ENCODE results near the gene PRICKLE2. TPM values are rescaled to one million over a fixed set of nuclear protein-coding genes. Genes with fewer than 3 reads are reported as not detected.

The PRICKLE2 gene
- total RNA-seq, 1 donor from 2014 or later: 84.4 TPM

DNA sequence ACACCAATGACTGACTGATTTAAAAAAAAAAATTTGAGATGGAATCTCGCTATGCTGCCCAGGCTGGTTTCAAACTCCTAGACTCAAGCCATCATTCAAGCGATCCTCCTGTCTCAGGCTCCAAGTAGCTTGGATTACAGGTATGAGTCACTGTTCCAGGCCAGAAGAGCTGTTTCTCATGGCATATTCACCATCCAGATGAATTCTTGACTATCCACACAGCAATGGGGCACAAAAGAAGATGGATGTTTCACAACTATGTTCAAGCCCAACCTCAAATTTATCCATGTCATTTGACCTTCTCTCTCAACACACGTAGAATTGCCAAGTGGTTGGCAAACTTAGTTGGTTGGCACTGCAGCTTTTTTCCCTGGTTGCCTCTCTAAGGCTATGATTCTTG lies 40.6 kb downstream of the PRICKLE2 start:
- H3K27me3 ChIP-seq (ENCODE audit: insufficient read depth, low read length): no peaks in the 10 kb centered on the region
- FAIRE-seq (no peak), DNase-seq (ENCODE audit: low read depth) (peak; percentile 65)
- peak overlapping the region; percentile 95 for H3K27ac ChIP-seq (ENCODE audit: low read depth, low read length)
- no peak overlapping the region for H3K4me2 ChIP-seq (ENCODE audit: low read length)
- H3K4me3 Mint-ChIP-seq (ENCODE audit: unreplicated experiment): no peak overlapping the region
- H3K79me2 ChIP-seq (ENCODE audit: insufficient read depth, low read length): peaks cover 78% of the 10 kb centered on the region
- H3K4me3 ChIP-seq (ENCODE audit: insufficient read depth, low read depth, low read length): no peak overlapping the region
- H3K36me3 Mint-ChIP-seq (ENCODE audit: low read depth, unreplicated experiment): peaks cover 14% of the 10 kb centered on the region
- no peak overlapping the region for H3K27ac Mint-ChIP-seq (ENCODE audit: unreplicated experiment)
- no peaks in the 10 kb centered on the region for H3K9me3 Mint-ChIP-seq (ENCODE audit: unreplicated experiment)
- H3K9ac ChIP-seq (ENCODE audit: low read length): no peak overlapping the region
- no peaks in the 10 kb centered on the region for H4K20me1 ChIP-seq (ENCODE audit: insufficient read depth, low read length)
- H3K36me3 ChIP-seq (ENCODE audit: insufficient read depth, low read length): peaks cover 3% of the 10 kb centered on the region
- no peak overlapping the region for H2AFZ ChIP-seq (ENCODE audit: low read depth, low read length)
- no peaks in the 10 kb centered on the region for H3K9me3 ChIP-seq (ENCODE audit: insufficient read depth, low read depth, low read length)
- peaks cover 69% of the 10 kb centered on the region for H3K4me1 Mint-ChIP-seq (ENCODE audit: low read depth, unreplicated experiment)
- no peaks in the 10 kb centered on the region for H3K27me3 Mint-ChIP-seq (ENCODE audit: low read depth, unreplicated experiment)
- TF ChIP-seq, protein P1, sequence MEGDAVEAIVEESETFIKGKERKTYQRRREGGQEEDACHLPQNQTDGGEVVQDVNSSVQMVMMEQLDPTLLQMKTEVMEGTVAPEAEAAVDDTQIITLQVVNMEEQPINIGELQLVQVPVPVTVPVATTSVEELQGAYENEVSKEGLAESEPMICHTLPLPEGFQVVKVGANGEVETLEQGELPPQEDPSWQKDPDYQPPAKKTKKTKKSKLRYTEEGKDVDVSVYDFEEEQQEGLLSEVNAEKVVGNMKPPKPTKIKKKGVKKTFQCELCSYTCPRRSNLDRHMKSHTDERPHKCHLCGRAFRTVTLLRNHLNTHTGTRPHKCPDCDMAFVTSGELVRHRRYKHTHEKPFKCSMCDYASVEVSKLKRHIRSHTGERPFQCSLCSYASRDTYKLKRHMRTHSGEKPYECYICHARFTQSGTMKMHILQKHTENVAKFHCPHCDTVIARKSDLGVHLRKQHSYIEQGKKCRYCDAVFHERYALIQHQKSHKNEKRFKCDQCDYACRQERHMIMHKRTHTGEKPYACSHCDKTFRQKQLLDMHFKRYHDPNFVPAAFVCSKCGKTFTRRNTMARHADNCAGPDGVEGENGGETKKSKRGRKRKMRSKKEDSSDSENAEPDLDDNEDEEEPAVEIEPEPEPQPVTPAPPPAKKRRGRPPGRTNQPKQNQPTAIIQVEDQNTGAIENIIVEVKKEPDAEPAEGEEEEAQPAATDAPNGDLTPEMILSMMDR (IDR thresholded peaks at IDR 0.05; ENCODE audit: insufficient read depth, low read depth, low read length): no peak
- TF ChIP-seq EZH2 (IDR thresholded peaks at IDR 0.05; ENCODE audit: insufficient read depth, low read length): no peak
- H3K4me1 ChIP-seq (ENCODE audit: insufficient read depth, low read length): peaks cover 47% of the 10 kb centered on the region

DNA sequence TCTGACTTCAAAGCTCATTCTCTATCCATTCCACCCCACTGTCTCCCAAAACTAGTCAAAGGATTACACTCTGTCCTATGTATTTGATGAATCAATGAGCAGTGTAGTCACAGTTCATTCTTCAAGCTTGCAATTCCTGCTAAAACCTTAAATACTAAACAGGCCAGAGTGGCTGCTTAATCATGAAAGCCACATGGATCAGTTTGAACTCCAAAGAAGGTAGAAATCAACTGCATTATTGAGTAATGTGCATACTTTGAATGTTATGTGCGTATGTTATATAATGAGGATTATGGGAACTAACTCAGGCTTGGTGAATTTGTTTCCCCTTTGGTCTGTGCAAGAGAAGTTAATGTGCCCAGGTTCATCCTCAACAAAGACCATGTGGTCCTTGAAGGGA lies 45.4 kb downstream of the PRICKLE2 start:
- peaks cover 19% of the 10 kb centered on the region for H3K4me1 ChIP-seq (ENCODE audit: insufficient read depth, low read length)
- H3K4me1 Mint-ChIP-seq (ENCODE audit: low read depth, unreplicated experiment): peaks cover 58% of the 10 kb centered on the region
- H3K4me3 ChIP-seq (ENCODE audit: insufficient read depth, low read depth, low read length): no peak overlapping the region
- no peak overlapping the region for H3K9ac ChIP-seq (ENCODE audit: low read length)
- H4K20me1 ChIP-seq (ENCODE audit: insufficient read depth, low read length): no peaks in the 10 kb centered on the region
- FAIRE-seq: peak; percentile 67
- H3K27me3 Mint-ChIP-seq (ENCODE audit: low read depth, unreplicated experiment): no peaks in the 10 kb centered on the region
- peaks cover 25% of the 10 kb centered on the region for H3K36me3 Mint-ChIP-seq (ENCODE audit: low read depth, unreplicated experiment)
- no peak overlapping the region for H3K4me3 Mint-ChIP-seq (ENCODE audit: unreplicated experiment)
- H3K9me3 ChIP-seq (ENCODE audit: insufficient read depth, low read depth, low read length): no peaks in the 10 kb centered on the region
- TF ChIP-seq, protein P1 (IDR thresholded peaks at IDR 0.05; ENCODE audit: insufficient read depth, low read depth, low read length): no peak
- no peak for TF ChIP-seq EZH2 (IDR thresholded peaks at IDR 0.05; ENCODE audit: insufficient read depth, low read length)
- DNase-seq (ENCODE audit: low read depth): no peak
- H2AFZ ChIP-seq (ENCODE audit: low read depth, low read length): no peak overlapping the region
- H3K27ac ChIP-seq (ENCODE audit: low read depth, low read length): no peak overlapping the region
- peaks cover 3% of the 10 kb centered on the region for H3K36me3 ChIP-seq (ENCODE audit: insufficient read depth, low read length)
- H3K27ac Mint-ChIP-seq (ENCODE audit: unreplicated experiment): peak overlapping the region; percentile 70
- H3K27me3 ChIP-seq (ENCODE audit: insufficient read depth, low read length): no peaks in the 10 kb centered on the region
- H3K9me3 Mint-ChIP-seq (ENCODE audit: unreplicated experiment): no peaks in the 10 kb centered on the region
- no peak overlapping the region for H3K4me2 ChIP-seq (ENCODE audit: low read length)
- H3K79me2 ChIP-seq (ENCODE audit: insufficient read depth, low read length): peaks cover 87% of the 10 kb centered on the region

DNA sequence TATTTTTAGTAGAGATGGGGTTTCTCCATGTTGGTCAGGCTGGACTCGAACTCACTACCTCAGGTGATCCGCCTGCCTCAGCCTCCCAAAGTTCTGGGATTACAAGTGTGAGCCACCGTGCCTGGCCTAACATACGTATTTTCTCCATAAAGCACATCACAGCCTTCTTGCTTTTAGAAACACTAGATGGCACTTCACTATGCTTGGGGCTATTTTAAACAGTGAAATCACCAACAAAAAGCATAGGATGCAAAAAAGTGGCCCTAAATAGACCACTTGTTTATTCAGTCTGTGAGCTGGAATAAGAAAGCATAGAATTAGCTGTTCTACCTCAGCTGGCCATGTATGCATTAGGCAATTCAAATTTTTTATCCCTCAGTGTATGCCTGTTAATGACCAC lies 46.0 kb downstream of the PRICKLE2 start:
- Histone ChIP-seq H3K9ac (ENCODE audit: low read length) (no peak overlapping the region), H3K27me3 (ENCODE audit: insufficient read depth, low read length) (no peaks in the 10 kb centered on the region), H3K27ac (ENCODE audit: low read depth, low read length) (no peak overlapping the region), H3K4me1 (ENCODE audit: insufficient read depth, low read length) (peaks cover 19% of the 10 kb centered on the region), H3K9me3 (ENCODE audit: insufficient read depth, low read depth, low read length) (no peaks in the 10 kb centered on the region), H3K4me3 (ENCODE audit: insufficient read depth, low read depth, low read length) (no peak overlapping the region), H2AFZ (ENCODE audit: low read depth, low read length) (no peak overlapping the region), H3K36me3 (ENCODE audit: insufficient read depth, low read length) (peaks cover 3% of the 10 kb centered on the region), H4K20me1 (ENCODE audit: insufficient read depth, low read length) (no peaks in the 10 kb centered on the region), H3K4me2 (ENCODE audit: low read length) (no peak overlapping the region), H3K79me2 (ENCODE audit: insufficient read depth, low read length) (peaks cover 87% of the 10 kb centered on the region)
- TF ChIP-seq EZH2 (IDR thresholded peaks at IDR 0.05; ENCODE audit: insufficient read depth, low read length): no peak
- TF ChIP-seq, protein P1 (IDR thresholded peaks at IDR 0.05; ENCODE audit: insufficient read depth, low read depth, low read length): no peak
- Mint-ChIP-seq H3K4me1 (ENCODE audit: low read depth, unreplicated experiment) (peaks cover 54% of the 10 kb centered on the region), H3K9me3 (ENCODE audit: unreplicated experiment) (no peaks in the 10 kb centered on the region), H3K4me3 (ENCODE audit: unreplicated experiment) (no peak overlapping the region), H3K27ac (ENCODE audit: unreplicated experiment) (no peak overlapping the region), H3K27me3 (ENCODE audit: low read depth, unreplicated experiment) (no peaks in the 10 kb centered on the region), H3K36me3 (ENCODE audit: low read depth, unreplicated experiment) (peaks cover 25% of the 10 kb centered on the region)
- DNase-seq (ENCODE audit: low read depth) (no peak), FAIRE-seq (no peak)
